GM19395 (cell line): ENCODE results near the gene GART.
"Not testable (repeated sequence)": the region's sequence is repeated elsewhere in the genome, so short reads cannot be mapped to it uniquely, and the experiment has no call there.

Experiments used
- ATAC-seq: cut with Tn5 transposase; IDR thresholded peaks from one replicate; pipeline ENCODE4 v1.9.1; 2021; ENCODE audit warnings: mild to moderate bottlenecking, moderate library complexity; ENCODE audit not compliant: unreplicated experiment

GART gene

GRCh38 chr21:33522297-33522952, 19.5 kb downstream of the GART start:
- no peak for ATAC-seq

- ATAC-seq: no peak
These were observed 23.0 kb downstream of the GART start for GRCh38 chr21:33518899-33519298.

GRCh38 chr21:33514229-33514628, 27.7 kb downstream of the GART start:
- ATAC-seq: no peak

GRCh38 chr21:33512481-33512880, 29.4 kb downstream of the GART start:
- no peak for ATAC-seq

DNA sequence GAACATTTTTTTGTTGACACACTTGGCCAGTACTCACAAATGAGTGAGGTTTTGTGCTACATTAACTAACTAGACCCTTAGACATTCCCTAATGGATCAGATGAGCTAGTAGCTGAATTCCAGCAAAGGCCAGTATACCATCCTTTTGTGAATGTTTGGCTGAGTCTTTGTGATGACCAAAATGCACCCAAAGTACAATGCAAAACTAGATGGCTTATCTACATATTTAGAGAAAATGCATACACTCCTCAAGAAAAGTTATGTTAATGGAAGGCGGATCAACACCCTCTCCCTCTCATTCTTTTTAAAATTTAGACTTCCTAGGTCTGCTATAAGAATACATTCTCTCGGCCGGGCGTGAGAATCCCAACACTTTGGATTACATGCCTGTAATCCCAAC, 30.3 kb downstream of the GART start:
- ATAC-seq: no peak

DNA sequence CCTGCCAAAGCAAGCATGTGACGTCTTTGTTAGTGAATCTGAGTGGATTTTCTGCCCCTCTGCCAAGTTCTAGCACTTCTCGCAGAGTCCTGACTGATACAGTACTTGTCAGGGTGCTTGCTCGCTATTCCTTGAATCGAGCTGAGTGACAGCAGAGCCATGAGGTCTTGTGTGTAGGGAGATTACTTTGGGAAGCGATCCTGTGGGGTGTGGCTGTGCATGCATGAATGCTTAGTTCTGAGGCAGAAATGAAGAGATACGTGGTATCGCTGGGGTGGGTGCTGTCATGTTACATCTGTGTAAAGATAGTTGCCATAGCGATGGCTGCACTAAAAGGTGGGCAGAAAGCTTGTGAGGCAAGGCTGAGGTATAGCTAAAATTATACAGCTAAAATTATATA, 31.1 kb downstream of the GART start:
- no peak for ATAC-seq

DNA sequence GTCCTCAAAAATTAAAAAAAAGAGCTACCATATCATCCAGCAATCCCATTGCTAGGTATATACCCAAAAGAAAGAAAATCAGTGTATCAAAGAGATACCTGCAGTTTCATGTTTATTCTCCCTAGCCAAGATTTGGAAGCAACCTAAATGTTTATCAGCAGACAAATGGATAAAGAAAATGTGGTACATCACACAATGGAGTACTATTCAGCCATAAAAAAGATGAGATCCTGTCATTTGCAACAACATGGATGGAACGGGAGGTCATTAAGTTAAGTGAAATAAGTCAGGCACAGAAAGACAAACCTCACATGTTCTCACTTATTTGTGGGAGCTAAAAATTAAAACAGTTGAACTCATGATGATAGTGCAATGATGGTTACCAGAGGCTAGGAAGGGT, 34.9 kb downstream of the GART start:
- ATAC-seq: not testable (repeated sequence)

GRCh38 chr21:33505833-33506232, 36.1 kb downstream of the GART start:
- no peak for ATAC-seq

GRCh38 chr21:33496345-33496744, 45.6 kb downstream of the GART start:
- ATAC-seq: no peak

- no peak for ATAC-seq
These were observed 46.2 kb downstream of the GART start for GRCh38 chr21:33495743-33496142.

DNA sequence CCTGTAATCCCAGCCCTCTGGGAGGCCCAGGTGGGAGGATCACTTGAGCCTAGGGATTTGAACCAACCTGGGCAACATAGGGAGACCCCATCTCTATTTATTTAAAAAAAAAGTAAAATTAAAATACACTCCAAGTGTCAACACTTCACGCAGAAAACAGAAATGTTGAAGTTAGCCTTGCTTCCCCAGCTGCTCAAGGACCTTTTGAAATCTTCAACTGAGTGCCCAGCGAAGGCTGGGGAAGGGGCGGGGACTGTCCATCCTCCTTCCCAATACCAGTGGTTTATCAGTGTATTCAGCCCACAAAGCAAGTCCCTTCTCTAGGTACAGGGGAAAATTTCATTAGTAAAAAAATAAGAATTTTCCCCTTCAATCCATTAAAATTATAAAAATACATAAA, 48.2 kb downstream of the GART start:
- no peak for ATAC-seq

GRCh38 chr21:33492571-33492970, 49.3 kb downstream of the GART start:
- no peak for ATAC-seq

DNA sequence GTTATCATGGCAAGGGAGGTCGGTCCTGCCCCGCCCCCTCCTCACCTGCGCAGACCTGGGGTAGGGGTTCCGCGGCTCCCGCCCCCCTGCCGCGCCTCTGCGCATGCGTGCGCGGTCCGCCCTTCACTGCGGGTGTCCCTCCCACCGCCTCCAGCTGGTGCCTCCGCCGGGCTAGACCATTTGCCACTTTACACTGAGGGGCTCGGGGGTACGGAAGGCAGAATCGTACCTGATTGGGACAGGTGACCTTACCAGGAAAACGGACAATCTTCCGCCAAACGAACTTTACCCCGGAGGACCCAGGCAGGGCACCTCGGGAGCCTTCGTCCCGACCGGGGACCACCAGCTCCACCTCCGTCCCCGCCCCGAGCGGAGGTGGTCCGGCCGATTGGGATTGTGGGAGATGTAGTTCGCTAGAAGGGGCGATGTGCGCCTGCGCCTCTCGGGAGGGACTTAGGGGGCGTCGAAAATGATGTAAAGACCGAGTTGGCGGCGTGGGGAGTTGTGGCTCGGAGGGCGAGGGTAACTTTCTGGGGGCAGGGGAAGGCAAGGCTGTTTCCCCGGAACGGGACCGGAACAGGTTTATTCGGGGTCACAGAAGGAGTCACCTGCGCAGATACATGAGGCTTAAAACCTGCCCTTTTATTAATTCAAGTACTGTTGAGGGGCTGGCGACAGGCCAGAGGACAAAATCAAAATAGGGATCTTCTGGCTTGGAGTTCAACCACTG, 50.4 kb downstream of the GART start, which contains the start of gene DNAJC28:
DNAJC28 (minus strand) TSS at position 344 of the 730 bp plus-strand sequence. CDS start 2,323 bp downstream, outside the sequence.
- ATAC-seq: peak; percentile 99

DNA sequence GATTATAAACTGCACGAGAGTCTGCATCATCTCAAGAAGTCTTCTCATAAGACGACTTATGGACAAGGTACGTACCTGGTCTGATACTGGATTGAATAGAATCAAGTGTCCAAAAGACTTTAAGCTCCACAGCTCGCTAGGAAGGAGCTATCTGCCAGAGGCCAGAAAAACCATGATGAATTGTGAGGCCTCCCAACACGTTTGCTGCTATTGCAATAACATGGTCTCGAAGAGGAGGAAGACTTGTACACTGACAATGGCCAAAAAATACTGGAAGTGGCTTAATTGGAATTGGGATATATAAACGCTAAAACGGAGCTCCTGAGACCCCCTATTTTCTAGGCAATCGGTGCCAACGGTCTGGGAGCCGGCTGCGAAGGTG, 50.9 kb downstream of the GART start:
- ATAC-seq: no peak

DNA sequence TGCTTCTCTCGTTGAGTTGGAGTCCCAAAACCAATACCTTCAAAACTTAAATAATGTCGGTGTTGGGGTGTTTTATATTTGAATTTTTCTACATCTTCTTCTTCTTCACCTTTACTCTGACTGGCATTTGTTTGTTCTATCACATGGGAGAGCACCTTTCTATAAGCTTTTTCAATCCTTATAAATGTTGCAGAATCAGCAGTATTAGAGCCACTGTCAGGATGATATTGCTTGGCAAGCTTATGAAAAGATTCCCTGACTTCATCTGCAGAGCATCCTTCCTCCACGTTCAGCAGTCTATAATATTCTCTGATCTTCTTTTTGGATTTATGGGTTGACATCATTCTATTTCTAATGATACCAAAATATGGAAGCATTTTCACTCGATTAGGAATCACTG, 53.0 kb downstream of the GART start:
- no peak for ATAC-seq

DNA sequence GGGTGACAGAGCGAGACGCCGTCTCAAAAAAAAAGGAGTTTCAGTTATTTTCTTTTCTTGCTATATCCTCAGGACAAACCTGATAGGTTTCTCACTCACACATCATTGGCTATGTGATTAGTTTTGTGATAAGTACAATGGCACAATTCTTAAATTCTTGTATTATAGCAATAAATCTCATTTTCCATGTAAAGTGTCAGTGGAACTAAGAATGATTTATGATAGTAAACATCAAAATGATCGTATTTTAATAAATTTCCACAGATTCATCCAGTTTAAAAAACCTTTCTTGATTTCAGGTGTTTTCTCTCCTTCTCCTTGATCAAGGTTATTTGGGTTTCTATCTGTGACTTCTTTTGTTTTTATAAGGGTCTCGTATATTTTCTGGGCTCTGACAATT, 53.9 kb downstream of the GART start:
- no peak for ATAC-seq

DNA sequence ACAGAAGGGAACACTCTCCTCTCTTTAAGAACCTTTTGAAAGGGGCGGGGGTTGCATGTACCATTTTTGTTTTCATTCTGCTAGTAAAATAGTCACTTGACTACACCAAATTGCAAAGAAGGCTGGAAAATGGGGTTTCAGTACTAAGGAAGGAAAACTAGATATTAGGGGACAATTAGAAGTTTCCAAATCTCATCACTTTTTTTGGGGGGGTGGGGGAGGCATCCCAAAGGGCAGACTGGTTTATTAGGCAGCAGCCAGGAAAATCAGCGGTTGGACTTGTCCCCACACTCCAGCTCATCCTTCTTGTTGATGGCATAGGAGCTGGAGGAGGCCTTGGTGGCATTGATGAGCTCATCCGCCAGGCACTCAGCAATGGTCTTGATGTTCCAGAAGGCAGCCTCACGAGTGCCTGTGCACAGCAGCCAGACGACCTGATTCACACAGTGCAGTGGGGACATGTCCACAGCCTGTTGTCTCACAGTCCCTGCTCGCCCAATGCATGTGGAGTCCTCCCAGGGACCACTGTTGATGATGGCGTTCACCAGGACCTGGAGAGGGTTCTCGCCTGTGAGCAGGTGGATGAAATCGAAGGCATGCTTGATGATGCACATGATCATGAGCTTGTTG, 60.5 kb downstream of the GART start:
- no peak for ATAC-seq

DNA sequence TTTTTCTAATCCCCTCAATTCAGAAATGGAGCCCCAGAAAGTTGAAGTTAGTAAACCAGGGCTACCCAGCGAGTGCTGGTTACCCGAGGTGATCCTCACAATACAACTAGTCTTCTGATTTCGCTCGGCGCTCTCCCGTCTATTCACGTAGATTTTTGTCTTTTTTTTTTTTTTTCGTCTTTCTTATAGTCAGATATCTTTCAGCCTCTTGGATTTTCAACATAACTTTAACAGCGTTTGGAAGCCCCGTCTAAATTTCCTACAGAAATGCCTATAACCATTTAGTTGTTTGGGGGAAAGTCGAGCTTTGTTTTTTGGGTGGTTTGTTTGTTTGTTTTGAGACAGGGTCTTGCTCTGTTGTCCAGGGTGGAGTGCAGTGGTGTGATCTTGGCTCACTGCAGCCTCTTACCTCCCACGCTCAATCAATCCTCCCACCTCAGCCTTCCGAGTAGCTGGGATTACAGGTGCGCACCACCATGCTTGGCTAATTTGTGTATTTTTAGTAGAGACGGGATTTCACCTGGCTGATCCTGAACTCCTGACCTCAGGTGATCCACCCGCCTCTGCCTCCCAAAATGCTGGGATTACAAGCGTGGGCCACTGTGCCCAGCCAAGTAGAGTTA, 61.3 kb downstream of the GART start:
- no peak for ATAC-seq

DNA sequence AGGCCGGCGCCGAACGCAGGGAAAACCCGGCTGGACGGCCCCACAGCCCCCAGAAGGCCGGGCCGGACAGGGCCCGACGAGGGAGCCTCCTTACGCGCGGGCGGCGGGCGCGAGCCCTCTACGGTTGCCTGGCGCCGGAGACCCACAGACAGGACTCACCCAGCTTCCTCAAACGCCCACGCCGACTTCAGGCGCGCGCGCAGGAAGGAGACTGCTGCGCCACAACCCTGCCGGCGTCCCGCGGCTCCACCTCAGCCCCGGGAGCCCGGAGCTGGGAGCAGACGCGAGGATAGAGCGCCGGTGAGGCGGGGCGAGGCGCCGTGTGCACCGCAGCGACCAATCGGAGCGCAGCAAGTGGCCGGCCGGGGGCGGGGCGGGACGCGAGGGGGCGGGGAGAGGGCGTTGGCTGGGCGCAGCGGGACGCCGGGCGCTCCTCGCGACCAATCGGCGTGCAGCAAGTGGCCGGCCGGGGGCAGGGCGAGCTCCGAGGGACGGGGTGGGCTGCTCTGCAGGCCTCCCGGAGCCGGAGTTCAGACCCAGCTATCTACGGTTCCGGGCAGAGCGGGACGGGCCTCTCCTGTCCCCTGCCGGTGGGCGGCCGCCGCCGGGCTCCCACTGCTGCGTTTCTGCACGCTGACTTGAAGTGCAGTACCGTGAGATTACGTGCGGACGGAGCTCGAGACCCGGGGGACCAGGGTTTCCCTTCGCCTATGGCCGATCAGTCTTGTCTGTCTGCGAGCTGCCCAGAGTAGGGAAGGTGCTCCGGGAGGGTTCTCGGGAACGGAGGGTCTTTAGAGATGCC, 62.0 kb downstream of the GART start, which contains the start of gene TMEM50B:
TMEM50B (minus strand) TSS at position 296 of the 802 bp plus-strand sequence. CDS start 11,089 bp downstream, outside the sequence.
- peak; percentile 85 for ATAC-seq

DNA sequence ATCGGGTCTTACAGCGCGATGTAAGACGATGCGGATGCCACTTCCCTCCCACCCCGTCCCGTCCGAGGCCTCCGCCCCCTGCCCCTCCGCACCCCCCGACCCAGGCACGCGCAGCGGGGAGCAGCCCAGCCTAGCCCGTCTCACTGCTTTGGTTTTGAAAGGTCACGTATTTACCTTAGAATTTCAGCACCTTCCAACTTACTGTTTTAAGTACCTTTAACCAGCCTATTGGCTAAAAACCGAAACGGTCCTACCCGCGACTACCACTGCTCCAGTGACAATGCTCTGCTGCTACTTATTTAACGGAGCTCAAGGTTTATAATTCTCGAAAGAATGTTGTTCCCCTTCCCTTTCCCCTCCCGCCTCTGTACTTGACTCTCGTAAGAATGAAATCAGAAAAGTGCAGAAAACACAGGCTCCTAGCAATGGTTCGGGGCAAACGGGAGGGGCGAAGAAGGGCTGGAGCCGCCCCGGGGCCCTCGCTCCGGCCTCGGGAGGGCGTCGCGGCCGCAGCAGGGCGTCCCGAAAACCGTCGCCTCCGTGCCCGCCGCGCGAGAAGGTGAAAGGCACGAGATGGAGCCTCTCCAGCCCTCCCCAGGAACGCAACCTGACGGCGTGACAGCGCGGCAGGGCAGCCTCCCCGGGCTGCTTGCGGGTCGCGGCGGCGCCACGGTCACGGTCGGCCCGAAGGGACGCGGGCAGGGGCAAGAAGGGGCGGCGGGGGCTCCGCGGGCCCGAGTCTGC, 62.8 kb downstream of the GART start:
- peak; percentile 34 for ATAC-seq
